Skeletal muscle satellite cell (primary cell): ENCODE measurements around the gene USP13.

Experiments
- H3K27me3 ChIP-seq: 2 replicates; pipeline ENCODE4 v1.7.0; 2013; ENCODE audit warnings: low read length; ENCODE audit not compliant: control insufficient read depth, insufficient read depth
- H3K36me3 ChIP-seq: 2 replicates; pipeline ENCODE4 v1.7.0; 2013; ENCODE audit warnings: mild to moderate bottlenecking, control low read depth, low read length; ENCODE audit not compliant: insufficient read depth
- H3K4me1 ChIP-seq: 2 replicates; pipeline ENCODE4 v1.7.0; 2013; ENCODE audit warnings: low read length; ENCODE audit not compliant: control insufficient read depth, insufficient read depth
- H3K4me2 ChIP-seq: 2 replicates; pipeline ENCODE4 v1.7.0; 2013; ENCODE audit warnings: mild to moderate bottlenecking, low read length
- H3K4me3 ChIP-seq: 2 replicates; pipeline ENCODE4 v1.7.0; 2013; ENCODE audit warnings: low read length
- H3K9ac ChIP-seq: 2 replicates; pipeline ENCODE4 v1.7.0; 2013; ENCODE audit warnings: mild to moderate bottlenecking, low read depth, low read length, moderate library complexity
- H3K9me3 ChIP-seq: replicated peaks from 2 replicates; pipeline ENCODE4 v1.7.0; 2013; ENCODE audit warnings: mild to moderate bottlenecking, control low read depth, low read length

USP13 gene

GRCh38 chr3:179702271-179702947, 49.6 kb downstream of the USP13 start:
- no peak overlapping the region for H3K4me3 ChIP-seq
- no peak overlapping the region for H3K4me2 ChIP-seq
- no peaks in the 10 kb centered on the region for H3K9me3 ChIP-seq
- no peaks in the 10 kb centered on the region for H3K27me3 ChIP-seq
- H3K4me1 ChIP-seq: no peaks in the 10 kb centered on the region
- no peak overlapping the region for H3K9ac ChIP-seq
- no peaks in the 10 kb centered on the region for H3K36me3 ChIP-seq

- H3K4me2 ChIP-seq: no peak overlapping the region
- no peaks in the 10 kb centered on the region for H3K4me1 ChIP-seq
- H3K4me3 ChIP-seq: no peak overlapping the region
- H3K9ac ChIP-seq: no peak overlapping the region
- no peaks in the 10 kb centered on the region for H3K27me3 ChIP-seq
- H3K36me3 ChIP-seq: no peaks in the 10 kb centered on the region
- H3K9me3 ChIP-seq: no peaks in the 10 kb centered on the region
Measured at GRCh38 chr3:179703816-179704215, 51.0 kb downstream of the USP13 start.

- no peaks in the 10 kb centered on the region for H3K9me3 ChIP-seq
- no peaks in the 10 kb centered on the region for H3K27me3 ChIP-seq
- no peaks in the 10 kb centered on the region for H3K36me3 ChIP-seq
- no peak overlapping the region for H3K9ac ChIP-seq
- H3K4me3 ChIP-seq: no peak overlapping the region
- no peaks in the 10 kb centered on the region for H3K4me1 ChIP-seq
- H3K4me2 ChIP-seq: no peak overlapping the region
Measured at GRCh38 chr3:179706233-179706632, 53.4 kb downstream of the USP13 start.

- Histone ChIP-seq H3K9ac (no peak overlapping the region), H3K36me3 (no peaks in the 10 kb centered on the region), H3K9me3 (no peaks in the 10 kb centered on the region), H3K27me3 (no peaks in the 10 kb centered on the region), H3K4me3 (no peak overlapping the region), H3K4me1 (peaks cover 15% of the 10 kb centered on the region), H3K4me2 (no peak overlapping the region)
Measured at GRCh38 chr3:179710079-179710478, 57.2 kb downstream of the USP13 start.

GRCh38 chr3:179713643-179714090, 60.8 kb downstream of the USP13 start:
- Histone ChIP-seq H3K9me3 (no peaks in the 10 kb centered on the region), H3K36me3 (no peaks in the 10 kb centered on the region), H3K4me1 (peaks cover 23% of the 10 kb centered on the region), H3K27me3 (no peaks in the 10 kb centered on the region), H3K4me3 (peak overlapping the region; percentile 7), H3K4me2 (peak overlapping the region; percentile 34), H3K9ac (peak overlapping the region; percentile 45)

- Histone ChIP-seq H3K9ac (no peak overlapping the region), H3K27me3 (no peaks in the 10 kb centered on the region), H3K9me3 (no peaks in the 10 kb centered on the region), H3K4me2 (no peak overlapping the region), H3K4me1 (peaks cover 23% of the 10 kb centered on the region), H3K4me3 (no peak overlapping the region), H3K36me3 (no peaks in the 10 kb centered on the region)
Measured at GRCh38 chr3:179715582-179715981, 62.7 kb downstream of the USP13 start.

GRCh38 chr3:179716226-179716625, 63.4 kb downstream of the USP13 start:
- H3K27me3 ChIP-seq: no peaks in the 10 kb centered on the region
- no peak overlapping the region for H3K4me3 ChIP-seq
- H3K4me2 ChIP-seq: no peak overlapping the region

GRCh38 chr3:179716811-179717210, 64.0 kb downstream of the USP13 start:
- Histone ChIP-seq H3K4me2 (no peak overlapping the region), H3K9ac (peak overlapping the region; percentile 36), H3K4me3 (no peak overlapping the region), H3K9me3 (no peaks in the 10 kb centered on the region), H3K4me1 (peaks cover 23% of the 10 kb centered on the region), H3K27me3 (no peaks in the 10 kb centered on the region), H3K36me3 (peaks cover 3% of the 10 kb centered on the region)

More at GRCh38 chr3:179716226-179716625, 63.4 kb downstream of the USP13 start:
- Histone ChIP-seq H3K9ac (no peak overlapping the region), H3K36me3 (no peaks in the 10 kb centered on the region), H3K9me3 (no peaks in the 10 kb centered on the region), H3K4me1 (peaks cover 23% of the 10 kb centered on the region)

- Histone ChIP-seq H3K9me3 (no peaks in the 10 kb centered on the region), H3K4me1 (peaks cover 23% of the 10 kb centered on the region)
Measured at GRCh38 chr3:179717219-179717618, 64.4 kb downstream of the USP13 start.

GRCh38 chr3:179719048-179719734, 66.4 kb downstream of the USP13 start:
- Histone ChIP-seq H3K4me2 (no peak overlapping the region), H3K9me3 (no peaks in the 10 kb centered on the region), H3K4me3 (no peak overlapping the region), H3K27me3 (no peaks in the 10 kb centered on the region), H3K9ac (no peak overlapping the region), H3K4me1 (peaks cover 10% of the 10 kb centered on the region), H3K36me3 (peaks cover 8% of the 10 kb centered on the region)

More at GRCh38 chr3:179717219-179717618, 64.4 kb downstream of the USP13 start:
- Histone ChIP-seq H3K27me3 (no peaks in the 10 kb centered on the region), H3K9ac (no peak overlapping the region), H3K4me3 (no peak overlapping the region), H3K36me3 (peaks cover 3% of the 10 kb centered on the region), H3K4me2 (no peak overlapping the region)

GRCh38 chr3:179720196-179720595, 67.4 kb downstream of the USP13 start:
- Histone ChIP-seq H3K27me3 (no peaks in the 10 kb centered on the region), H3K9ac (no peak overlapping the region)

GRCh38 chr3:179723617-179724016, 70.8 kb downstream of the USP13 start:
- Histone ChIP-seq H3K4me2 (no peak overlapping the region), H3K4me1 (no peaks in the 10 kb centered on the region), H3K9ac (no peak overlapping the region), H3K9me3 (no peaks in the 10 kb centered on the region), H3K36me3 (peaks cover 8% of the 10 kb centered on the region), H3K27me3 (no peaks in the 10 kb centered on the region), H3K4me3 (no peak overlapping the region)

More at GRCh38 chr3:179720196-179720595, 67.4 kb downstream of the USP13 start:
- H3K9me3 ChIP-seq: no peaks in the 10 kb centered on the region
- no peak overlapping the region for H3K4me2 ChIP-seq
- H3K4me3 ChIP-seq: no peak overlapping the region
- H3K36me3 ChIP-seq: peaks cover 8% of the 10 kb centered on the region
- peaks cover 9% of the 10 kb centered on the region for H3K4me1 ChIP-seq
